Activated CD8-positive, alpha-beta memory T cell treated with anti-CD3 and anti-CD28 coated beads, Interleukin-2, amount 50 U/mL, for 24 hours (primary cell): Measurements from ENCODE around the gene IGF1R.

Experiments used
- DNase-seq: peaks from one replicate; pipeline ENCODE4 v3.0.0-alpha.2; 2020; ENCODE audit errors: extremely low read depth

Gene IGF1R

GRCh38 chr15:98884894-98885293 lies 236.6 kb downstream of the IGF1R start:
- DNase-seq = no peak

- DNase-seq = no peak
Measured at GRCh38 chr15:98887976-98888375, 239.6 kb downstream of the IGF1R start.

GRCh38 chr15:98888820-98889479 lies 240.6 kb downstream of the IGF1R start:
- no peak for DNase-seq

- no peak for DNase-seq
Measured at GRCh38 chr15:98889930-98890695, 241.8 kb downstream of the IGF1R start.

GRCh38 chr15:98891301-98891700 lies 243.0 kb downstream of the IGF1R start:
- DNase-seq = no peak

- no peak for DNase-seq
Measured at GRCh38 chr15:98893401-98893800, 245.1 kb downstream of the IGF1R start.

- no peak for DNase-seq
Measured at GRCh38 chr15:98894312-98894711, 246.0 kb downstream of the IGF1R start.

GRCh38 chr15:98896002-98896721 lies 247.8 kb downstream of the IGF1R start:
- DNase-seq = no peak

GRCh38 chr15:98896802-98897732 lies 248.7 kb downstream of the IGF1R start:
- DNase-seq = no peak

GRCh38 chr15:98898122-98898521 lies 249.8 kb downstream of the IGF1R start:
- DNase-seq = no peak

- DNase-seq = no peak
Measured at GRCh38 chr15:98899272-98900021, 251.1 kb downstream of the IGF1R start.

- no peak for DNase-seq
Measured at GRCh38 chr15:98900356-98900755, 252.0 kb downstream of the IGF1R start.

- no peak for DNase-seq
Measured at GRCh38 chr15:98901434-98902072, 253.2 kb downstream of the IGF1R start.

- no peak for DNase-seq
Measured at GRCh38 chr15:98902931-98903330, 254.6 kb downstream of the IGF1R start.

GRCh38 chr15:98903377-98904018 lies 255.2 kb downstream of the IGF1R start:
- no peak for DNase-seq

- no peak for DNase-seq
Measured at GRCh38 chr15:98904544-98904943, 256.2 kb downstream of the IGF1R start.

GRCh38 chr15:98905963-98906711 lies 257.8 kb downstream of the IGF1R start:
- no peak for DNase-seq

GRCh38 chr15:98906712-98907083 lies 258.4 kb downstream of the IGF1R start:
- DNase-seq = no peak

GRCh38 chr15:98907927-98908471 lies 259.7 kb downstream of the IGF1R start:
- no peak for DNase-seq
